ENCODE measurements around the gene PRR33. TPM values are rescaled to one million over a fixed set of nuclear protein-coding genes. Genes with fewer than 3 reads are reported as not detected.

PRR33 gene
- total RNA-seq, 1 experiment from 2014 or later: not detected

- Histone ChIP-seq H3K36me3 (ENCODE audit: control insufficient read depth in 1 of 2, insufficient read depth in 2 of 2, low read length in 2 of 2) (no peaks in the 10 kb centered on the region), H3K27me3 (ENCODE audit: insufficient read depth, low read length) (no peaks in the 10 kb centered on the region), H3K9me3 (ENCODE audit: control insufficient read depth in 1 of 2, insufficient read depth in 1 of 2, low read depth in 1 of 2, low read length in 2 of 2) (no peaks in the 10 kb centered on the region), H3K4me1 (ENCODE audit: control insufficient read depth in 1 of 2, insufficient read depth in 2 of 2, low read length in 2 of 2) (no peaks in the 10 kb centered on the region), H3K4me2 (ENCODE audit: low read length) (no peak overlapping the region), H3K9me2 (ENCODE audit: insufficient read depth) (no peaks in the 10 kb centered on the region), H3K79me2 (ENCODE audit: insufficient read depth, low read length) (no peaks in the 10 kb centered on the region), H4K20me1 (ENCODE audit: insufficient read depth) (no peaks in the 10 kb centered on the region), H3K27ac (ENCODE audit: low read depth, low read length) (no peak overlapping the region), H3K4me3 (replicated peaks in 1 of 2; ENCODE audit: low read depth in 1 of 2, low read length in 2 of 2) (no peak overlapping the region), H2AFZ (ENCODE audit: low read depth, low read length, poor library complexity, severe bottlenecking) (no peak overlapping the region), H3K9ac (ENCODE audit: low read length) (no peak overlapping the region)
- ATAC-seq (no peak), DNase-seq (ENCODE audit: low read depth, low spot score) (no peak)
- ChIA-PET POLR2A (no interaction called here), RAD21 (ENCODE audit: low non-redundant PET in 1 of 2, low total read pairs in 2 of 2, uncharacterized antibody in 2 of 2, unreplicated experiment in 2 of 2) (no interaction called here), CTCF (no interaction called here)
- BruUV-seq (replicated peaks): no TSS peak
- intact Hi-C loops (cut with micrococcal nuclease): no loop called here
- TF ChIP-seq ELF1 (IDR thresholded peaks at IDR 0.05; ENCODE audit: borderline replicate concordance, low read depth) (no peak), TCF7L2 (IDR thresholded peaks at IDR 0.05; ENCODE audit: borderline replicate concordance, extremely low read depth, insufficient read depth, insufficient read length) (no peak), ATF3 (IDR thresholded peaks at IDR 0.05) (no peak), EGR1 (IDR thresholded peaks at IDR 0.05; ENCODE audit: low read depth) (no peak), SIN3A (IDR thresholded peaks at IDR 0.05; ENCODE audit: low read depth) (no peak), CTCF (IDR thresholded peaks at IDR 0.05 in 2 of 3, conservative IDR thresholded peaks at IDR 0.05 in 1 of 3; ENCODE audit: borderline replicate concordance in 1 of 3, insufficient read depth in 1 of 3, low read depth in 2 of 3, low read length in 2 of 3) (no peak), JUND (IDR thresholded peaks at IDR 0.05) (no peak), POLR2AphosphoS5 (IDR thresholded peaks at IDR 0.05; ENCODE audit: low read depth, low read length) (no peak), CEBPB (IDR thresholded peaks at IDR 0.05; ENCODE audit: low read depth) (no peak), FOSL1 (IDR thresholded peaks at IDR 0.05; ENCODE audit: low read depth) (no peak), EZH2phosphoT487 (IDR thresholded peaks at IDR 0.05; ENCODE audit: borderline replicate concordance) (no peak), SRF (IDR thresholded peaks at IDR 0.05; ENCODE audit: low read depth) (no peak), REST (IDR thresholded peaks at IDR 0.05; ENCODE audit: low read depth) (no peak), ZFX (IDR thresholded peaks at IDR 0.05) (no peak)
These were observed 35.5 kb upstream of the PRR33 start for GRCh38 chr11:1927026-1927847.
